H7 (cell line): ENCODE measurements around the gene FBXO9. TPM values are rescaled to one million over a fixed set of nuclear protein-coding genes. Genes with fewer than 3 reads are reported as not detected.
"Not testable (repeated sequence)": the region's sequence is repeated elsewhere in the genome, so short reads cannot be mapped to it uniquely, and the experiment has no call there.

Experiments
- DNase-seq: peaks from one replicate; pipeline ENCODE4 v3.0.0; 2012
- H3K27me3 ChIP-seq: 2 replicates; pipeline ENCODE4 v1.6.0; 2011; ENCODE audit warnings: mild to moderate bottlenecking, low read length; ENCODE audit not compliant: control insufficient read depth, insufficient read depth
- H3K36me3 ChIP-seq: replicated peaks from 2 replicates; pipeline ENCODE4 v1.5.1; 2011; ENCODE audit warnings: low read length; ENCODE audit not compliant: control insufficient read depth, insufficient read depth
- H3K4me3 ChIP-seq: 2 replicates; pipeline ENCODE4 v1.5.1; 2011; ENCODE audit warnings: low read depth, mild to moderate bottlenecking, control low read depth, low read length, moderate library complexity; ENCODE audit not compliant: insufficient read depth
- total RNA-seq: library from RNA; depleted of rRNA; stranded (reverse); fragments of >200 nt; shearing (Covaris generic); gene quantifications from 2 replicates; pipeline ENCODE4 v1.2.3, GENCODE V29; 2014

FBXO9 gene
- total RNA-seq, 1 experiment from 2014 or later, result 21.8 TPM

DNA sequence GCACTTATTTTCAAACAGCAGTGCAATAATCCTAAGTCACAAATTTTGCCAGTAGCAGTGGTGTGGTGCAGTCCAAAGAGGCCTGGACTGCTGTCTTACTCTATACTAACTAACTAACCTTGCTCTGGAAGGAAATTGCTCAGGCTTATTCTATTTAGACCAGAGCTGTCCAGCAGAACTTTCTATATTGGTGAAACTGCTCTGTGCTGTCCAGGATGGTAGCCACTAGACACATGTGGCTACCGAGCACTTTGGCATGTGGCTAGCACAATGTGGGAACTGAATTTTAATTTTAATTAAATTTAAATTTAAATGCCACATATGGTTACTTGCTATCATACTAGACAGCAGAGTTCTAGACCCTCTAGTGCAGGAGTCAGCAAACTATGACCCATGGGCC is 27.1 kb upstream of the FBXO9 start:
- Histone ChIP-seq H3K36me3 (peaks cover 6% of the 10 kb centered on the region), H3K27me3 (no peaks in the 10 kb centered on the region), H3K4me3 (no peak overlapping the region)
- DNase-seq, result no peak

- peaks cover 6% of the 10 kb centered on the region for H3K36me3 ChIP-seq
- no peak for DNase-seq
- H3K27me3 ChIP-seq, result no peaks in the 10 kb centered on the region
- H3K4me3 ChIP-seq, result no peak overlapping the region
Observed at GRCh38 chr6:53038596-53038995, 26.6 kb upstream of the FBXO9 start.

GRCh38 chr6:53041356-53041755 is 23.8 kb upstream of the FBXO9 start:
- no peak for DNase-seq
- H3K27me3 ChIP-seq, result no peaks in the 10 kb centered on the region
- no peak overlapping the region for H3K4me3 ChIP-seq
- H3K36me3 ChIP-seq, result peaks cover 6% of the 10 kb centered on the region

- Histone ChIP-seq H3K4me3 (no peak overlapping the region), H3K36me3 (peaks cover 6% of the 10 kb centered on the region), H3K27me3 (no peaks in the 10 kb centered on the region)
- DNase-seq, result no peak
Observed at GRCh38 chr6:53042112-53042511, 23.1 kb upstream of the FBXO9 start.

DNA sequence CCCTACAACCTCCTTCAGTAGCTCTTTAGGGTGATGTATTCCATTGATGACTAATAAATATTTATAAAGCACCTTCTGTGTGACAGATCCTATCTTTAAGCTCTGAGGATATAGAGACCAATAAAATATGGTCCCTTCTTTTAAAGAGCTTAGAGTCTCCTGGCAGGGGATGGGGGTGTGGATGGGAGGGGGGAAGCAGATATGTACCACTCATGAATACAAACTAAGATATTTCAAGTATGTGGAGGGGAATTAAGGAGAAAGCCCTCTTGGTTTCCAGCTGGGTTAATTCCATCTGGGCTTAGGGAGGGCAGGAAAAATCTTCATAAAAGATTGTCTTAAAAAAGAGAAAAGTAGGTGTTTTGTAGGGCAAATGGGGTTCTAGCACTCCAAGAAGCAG is 21.6 kb upstream of the FBXO9 start:
- DNase-seq, result peak; percentile 30
- H3K36me3 ChIP-seq, result peaks cover 6% of the 10 kb centered on the region
- no peaks in the 10 kb centered on the region for H3K27me3 ChIP-seq
- H3K4me3 ChIP-seq, result no peak overlapping the region

DNA sequence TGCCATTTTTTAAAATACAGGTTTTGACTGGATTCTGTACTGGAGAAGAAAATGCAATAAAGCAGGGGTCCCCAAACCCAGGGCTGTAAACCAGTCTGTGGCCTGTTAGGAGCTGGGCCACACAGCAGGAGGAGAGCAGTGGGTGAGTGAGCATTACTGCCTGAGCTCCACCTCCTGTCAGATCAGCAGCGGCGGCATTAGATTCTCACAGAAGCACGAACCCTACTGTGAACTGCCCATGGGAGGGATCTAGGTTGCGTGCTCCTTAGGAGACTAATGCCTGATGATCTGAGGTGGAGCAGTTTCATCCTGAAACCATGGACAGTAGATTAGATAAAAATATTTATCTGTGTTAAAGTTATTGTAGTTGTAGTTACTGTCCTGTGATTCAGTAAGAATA is 21.1 kb upstream of the FBXO9 start:
- no peak overlapping the region for H3K4me3 ChIP-seq
- no peak for DNase-seq
- peaks cover 6% of the 10 kb centered on the region for H3K36me3 ChIP-seq
- no peaks in the 10 kb centered on the region for H3K27me3 ChIP-seq

- no peaks in the 10 kb centered on the region for H3K27me3 ChIP-seq
- H3K36me3 ChIP-seq, result peaks cover 4% of the 10 kb centered on the region
- no peak for DNase-seq
- H3K4me3 ChIP-seq, result no peak overlapping the region
Observed at GRCh38 chr6:53044572-53044971, 20.6 kb upstream of the FBXO9 start.

DNA sequence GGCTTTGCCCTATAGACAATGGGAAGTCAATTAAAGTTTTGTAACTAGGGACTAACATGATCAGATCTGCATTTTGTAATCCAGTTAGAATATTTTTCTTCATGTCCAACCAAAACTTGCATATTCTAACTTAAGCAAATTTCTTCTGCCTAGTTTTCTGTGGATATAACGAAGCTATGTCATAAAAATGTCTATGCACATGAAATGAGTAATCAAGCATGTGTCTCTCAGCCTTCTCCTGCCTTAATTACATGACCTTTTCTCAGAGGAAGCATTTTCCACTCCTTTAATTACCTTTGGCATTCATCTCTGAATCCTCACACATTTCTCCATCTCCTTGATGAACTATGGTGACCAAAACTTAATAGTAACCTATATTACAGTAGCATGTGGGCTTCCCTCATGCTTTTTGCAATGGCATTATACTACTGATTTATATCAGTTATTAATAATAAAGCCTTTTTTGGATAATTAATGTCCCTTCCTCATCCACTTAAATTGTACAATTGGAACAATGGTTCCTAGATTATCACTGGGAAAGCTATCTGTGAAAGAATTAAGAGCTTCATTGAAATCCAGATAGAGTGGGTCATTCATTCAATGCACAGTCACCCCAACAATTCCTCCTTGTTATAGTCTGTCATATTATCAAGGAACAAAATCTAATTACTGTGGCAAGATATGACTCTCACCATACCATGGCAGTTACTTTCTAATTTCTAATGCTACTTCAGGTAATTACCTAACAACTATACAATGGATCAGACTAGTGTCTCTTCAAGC is 19.1 kb upstream of the FBXO9 start:
- no peak for DNase-seq
- Histone ChIP-seq H3K36me3 (no peaks in the 10 kb centered on the region), H3K4me3 (no peak overlapping the region), H3K27me3 (no peaks in the 10 kb centered on the region)

GRCh38 chr6:53048431-53049195 is 16.6 kb upstream of the FBXO9 start:
- no peaks in the 10 kb centered on the region for H3K27me3 ChIP-seq
- no peak for DNase-seq
- H3K4me3 ChIP-seq, result no peak overlapping the region
- H3K36me3 ChIP-seq, result no peaks in the 10 kb centered on the region

DNA sequence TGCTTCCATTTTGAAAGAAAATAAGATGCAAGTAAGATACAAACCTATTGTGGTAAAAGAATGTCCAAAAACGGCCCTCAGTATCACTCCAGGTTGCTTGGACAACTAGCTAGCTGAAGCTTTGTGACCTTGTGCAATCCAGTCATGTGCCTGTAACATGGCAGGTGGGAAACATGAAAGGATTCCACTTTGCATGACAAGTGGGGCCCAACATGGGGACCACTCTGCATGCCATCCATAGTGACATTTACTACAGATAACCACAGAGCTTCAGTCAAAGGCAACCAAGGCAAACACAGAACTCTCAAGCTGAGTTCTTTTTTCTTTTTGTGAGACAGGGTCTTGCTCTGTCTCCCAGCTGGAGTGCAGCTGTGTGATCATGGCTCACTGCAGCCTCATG is 15.8 kb upstream of the FBXO9 start:
- no peak for DNase-seq
- Histone ChIP-seq H3K4me3 (no peak overlapping the region), H3K36me3 (no peaks in the 10 kb centered on the region), H3K27me3 (no peaks in the 10 kb centered on the region)

DNA sequence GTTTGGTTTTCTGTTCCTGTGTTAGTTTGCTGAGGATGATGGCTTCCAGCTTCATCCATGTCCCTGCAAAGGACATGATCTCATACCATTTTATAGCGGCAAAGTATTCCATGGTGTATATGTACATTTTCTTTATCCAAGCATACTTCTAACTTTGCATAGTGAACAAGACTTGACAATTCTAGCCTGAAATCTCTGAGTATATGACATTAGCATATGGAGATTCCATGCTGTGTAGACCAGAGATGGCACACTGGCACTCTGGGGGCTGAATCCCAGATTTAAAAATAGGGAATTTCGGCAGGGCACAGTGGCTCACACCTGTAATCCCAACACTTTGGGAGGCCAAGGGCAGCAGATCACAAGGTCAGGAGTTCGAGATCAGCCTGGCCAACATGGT is 13.1 kb upstream of the FBXO9 start:
- not testable (repeated sequence) for H3K4me3 ChIP-seq, H3K27me3 ChIP-seq, DNase-seq, H3K36me3 ChIP-seq

DNA sequence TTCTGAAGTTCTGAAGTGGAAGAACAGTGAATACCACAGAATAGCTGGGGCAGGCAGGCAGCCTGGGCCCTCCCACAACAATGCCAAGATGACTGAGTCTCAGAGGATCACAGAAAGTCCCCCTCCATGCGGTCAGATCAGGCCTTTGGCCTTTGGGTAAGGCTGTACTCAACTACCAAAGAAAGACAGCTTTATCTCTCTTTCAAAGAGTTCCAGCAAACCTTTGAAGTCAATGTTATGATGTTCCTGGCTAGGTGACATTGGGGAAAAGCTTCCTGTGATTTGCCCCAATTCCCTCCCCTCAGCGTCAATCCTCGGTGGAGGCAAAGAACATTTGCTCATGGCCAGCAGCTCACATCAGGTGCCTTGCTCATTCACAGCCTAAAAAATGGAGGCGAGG is 10.7 kb upstream of the FBXO9 start:
- H3K27me3 ChIP-seq, result no peaks in the 10 kb centered on the region
- no peak overlapping the region for H3K4me3 ChIP-seq
- no peaks in the 10 kb centered on the region for H3K36me3 ChIP-seq
- no peak for DNase-seq

DNA sequence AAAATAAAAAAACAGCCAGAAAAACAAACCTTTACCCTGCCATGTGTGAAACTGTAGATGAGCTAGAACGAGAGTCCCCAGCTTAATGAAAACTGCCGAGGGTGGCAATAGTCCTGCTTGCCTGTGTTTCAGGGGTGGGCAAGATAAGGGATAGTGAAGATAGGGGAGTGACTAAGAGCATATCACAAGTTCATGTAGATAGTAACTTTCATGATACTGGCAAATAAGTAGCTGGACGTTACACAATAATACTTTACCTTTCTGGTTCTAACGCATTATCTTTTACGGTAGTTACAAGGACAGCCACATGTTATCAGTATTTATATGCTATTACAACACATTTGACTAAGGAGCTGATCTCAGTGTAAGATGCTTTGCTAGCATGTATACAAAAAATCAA is 9.3 kb upstream of the FBXO9 start:
- Histone ChIP-seq H3K4me3 (no peak overlapping the region), H3K36me3 (no peaks in the 10 kb centered on the region), H3K27me3 (no peaks in the 10 kb centered on the region)
- no peak for DNase-seq

DNA sequence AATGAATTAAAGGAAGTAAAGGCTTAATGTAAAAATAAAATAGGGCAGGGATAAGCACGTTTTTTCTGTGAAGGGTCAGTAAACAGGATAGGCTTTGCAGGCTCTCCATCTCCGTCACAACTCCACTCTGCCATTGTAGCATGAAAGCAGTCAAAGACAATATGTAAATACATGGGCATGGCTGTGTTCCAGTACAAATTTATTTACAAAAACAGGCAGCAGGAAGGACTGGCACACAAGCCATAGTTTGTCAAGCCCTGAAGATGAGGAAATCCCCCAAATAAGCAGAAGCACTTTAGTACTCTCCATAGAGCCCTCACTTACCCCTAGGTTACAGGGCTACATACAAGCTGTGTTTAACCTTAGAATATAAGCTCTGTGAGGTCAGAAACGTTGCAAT is 8.9 kb upstream of the FBXO9 start:
- Histone ChIP-seq H3K27me3 (no peaks in the 10 kb centered on the region), H3K4me3 (no peak overlapping the region), H3K36me3 (no peaks in the 10 kb centered on the region)
- DNase-seq, result no peak

- Histone ChIP-seq H3K4me3 (no peak overlapping the region), H3K27me3 (no peaks in the 10 kb centered on the region), H3K36me3 (no peaks in the 10 kb centered on the region)
- DNase-seq, result no peak
Observed at GRCh38 chr6:53058388-53059195, 6.6 kb upstream of the FBXO9 start.
